Subcutaneous abdominal adipose tissue (tissue), 5 donors: ENCODE measurements around the gene HS1BP3.

ENCODE experiments used
- H3K27ac ChIP-seq: one replicate; pipeline ENCODE4 v1.7.0; 2013; ENCODE audit warnings: low read depth, mild to moderate bottlenecking, inconsistent platforms, low read length, moderate library complexity
- H3K27me3 ChIP-seq, 5 donors: one replicate each; pipeline ENCODE4 v1.7.0; 2013; ENCODE audit warnings: low read length in 5 of 5, inconsistent platforms in 1 of 5; ENCODE audit not compliant: control insufficient read depth in 5 of 5, insufficient read depth in 4 of 5
- H3K36me3 ChIP-seq, 5 donors: one replicate each; pipeline ENCODE4 v1.7.0; 2013; ENCODE audit warnings: low read length in 5 of 5; ENCODE audit not compliant: control insufficient read depth in 5 of 5, insufficient read depth in 5 of 5
- H3K4me1 ChIP-seq, 5 donors: one replicate each; pipeline ENCODE4 v1.7.0; 2013; ENCODE audit warnings: low read length in 5 of 5, mild to moderate bottlenecking in 3 of 5, moderate library complexity in 1 of 5; ENCODE audit not compliant: control insufficient read depth in 5 of 5, insufficient read depth in 5 of 5
- H3K4me3 ChIP-seq, 5 donors: one replicate each; pipeline ENCODE4 v1.7.0; 2013; ENCODE audit warnings: low read length in 5 of 5, low read depth in 1 of 5
- H3K9ac ChIP-seq, 5 donors: one replicate each; pipeline ENCODE4 v1.7.0; 2013; ENCODE audit warnings: low read length in 5 of 5, mild to moderate bottlenecking in 4 of 5, moderate library complexity in 3 of 5
- H3K9me3 ChIP-seq, 5 donors: one replicate each; pipeline ENCODE4 v1.7.0; 2013; ENCODE audit warnings: low read length in 5 of 5; ENCODE audit not compliant: control insufficient read depth in 5 of 5
- donor health status: healthy.
- donor health status: healthy.
- donor health status: healthy.
- donor health status: healthy.
- donor health status: healthy.

Gene HS1BP3

DNA sequence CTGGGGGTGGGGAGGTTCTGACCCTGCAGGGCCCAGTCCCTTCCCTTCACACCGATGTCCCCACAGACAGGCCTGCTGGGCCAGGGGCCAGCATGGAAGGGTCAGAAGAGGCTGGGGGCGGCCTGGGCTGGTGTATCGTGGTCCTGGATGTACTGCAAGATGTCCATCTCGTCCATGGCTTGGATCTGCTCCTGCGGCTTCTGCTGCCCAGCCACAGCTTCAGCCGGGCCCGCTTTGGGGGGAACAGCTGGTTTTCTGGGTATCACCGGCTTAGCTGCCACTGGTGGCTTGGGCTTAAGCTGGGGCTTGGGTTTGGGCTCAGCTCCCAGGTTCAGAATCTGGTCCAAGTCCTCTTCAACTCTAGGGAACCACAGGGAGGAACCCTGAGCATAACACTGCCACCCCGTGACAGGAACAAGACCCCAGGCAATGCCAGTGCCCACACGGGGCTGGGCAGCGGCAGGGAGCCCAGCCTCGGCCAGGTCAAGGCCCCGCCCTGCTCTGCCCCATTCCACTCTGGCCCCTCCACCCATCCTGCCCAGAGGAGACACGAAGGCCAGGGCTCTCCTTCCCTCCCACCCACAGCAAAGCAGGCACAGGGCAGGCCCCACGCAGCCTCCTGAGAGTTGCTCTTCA, 31.9 kb downstream of the HS1BP3 start:
- Histone ChIP-seq H3K36me3 (peaks cover 0 to 45% (median 44%) of the 10 kb centered on the region in 5 donors), H3K9ac (peak overlapping the region in 4 of 5 donors; percentile 62 to 77 (median 70)), H3K4me3 (peak overlapping the region in 1 of 5 donors; percentile 17), H3K27me3 (no peaks in the 10 kb centered on the region), H3K27ac (peak overlapping the region; percentile 99), H3K4me1 (peaks cover 40 to 77% (median 60%) of the 10 kb centered on the region in 5 donors), H3K9me3 (no peaks in the 10 kb centered on the region)

DNA sequence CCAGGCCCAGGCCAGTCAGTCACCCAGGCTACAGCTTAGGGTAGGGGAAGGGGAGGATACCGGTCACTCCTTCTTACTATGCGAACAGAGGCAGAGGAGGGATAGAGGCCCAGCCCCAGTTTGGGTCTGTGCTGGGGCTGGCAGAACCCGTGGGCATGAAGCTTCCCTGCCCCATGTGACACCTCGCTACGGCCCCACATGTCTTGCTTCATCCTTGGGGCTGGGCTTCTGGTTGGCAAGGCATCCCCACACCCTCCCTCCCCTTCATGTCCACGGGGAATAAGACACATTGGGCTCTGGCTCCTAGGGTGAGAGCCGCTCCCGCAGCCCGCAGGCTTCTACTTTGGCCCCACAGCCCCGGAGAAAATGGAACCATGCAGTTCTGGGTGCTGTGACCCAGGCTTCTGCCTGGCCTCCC, 32.4 kb downstream of the HS1BP3 start:
- Histone ChIP-seq H3K27ac (peak overlapping the region; percentile 99), H3K4me3 (peak overlapping the region in 1 of 5 donors; percentile 17), H3K9ac (peak overlapping the region; percentile 62 to 77 (median 69)), H3K4me1 (peaks cover 43 to 81% (median 65%) of the 10 kb centered on the region in 5 donors), H3K36me3 (peaks cover 0 to 40% (median 39%) of the 10 kb centered on the region in 5 donors), H3K9me3 (no peaks in the 10 kb centered on the region), H3K27me3 (no peaks in the 10 kb centered on the region)

DNA sequence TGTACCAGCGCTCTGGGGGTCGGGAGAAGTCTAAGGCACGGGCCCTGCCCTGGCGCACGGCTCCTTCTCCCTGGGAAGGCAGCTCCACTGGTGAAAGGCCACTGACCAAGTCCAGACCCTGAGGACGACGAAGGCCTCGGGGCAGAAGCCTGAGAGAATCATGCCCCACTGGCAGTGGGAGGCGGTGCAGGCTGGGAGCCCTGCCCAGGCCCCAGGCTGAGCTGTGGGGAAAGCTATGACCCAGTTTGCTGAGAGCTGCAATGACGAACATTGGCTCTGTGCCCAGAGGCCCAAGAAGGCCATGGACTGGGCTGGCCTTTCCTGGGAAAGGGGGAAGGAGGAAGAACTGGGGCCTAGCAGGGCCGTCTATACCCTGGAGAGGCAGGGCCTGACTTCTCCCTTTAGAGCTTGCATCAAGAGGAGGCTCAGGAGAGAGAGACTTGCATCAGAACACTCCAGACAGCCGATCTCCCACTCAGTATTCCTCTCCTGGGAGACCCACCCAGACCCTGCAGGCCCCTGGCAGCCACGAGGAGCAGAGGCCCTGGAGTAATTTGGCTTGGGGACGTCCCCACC, 32.9 kb downstream of the HS1BP3 start:
- H3K36me3 ChIP-seq, result peaks cover 0 to 35% (median 35%) of the 10 kb centered on the region in 5 donors
- H3K27ac ChIP-seq, result peak overlapping the region; percentile 99
- H3K27me3 ChIP-seq, result no peaks in the 10 kb centered on the region
- H3K9ac ChIP-seq, result peak overlapping the region; percentile 65 to 77 (median 72)
- H3K4me3 ChIP-seq, result peak overlapping the region in 1 of 5 donors; percentile 17
- H3K9me3 ChIP-seq, result no peaks in the 10 kb centered on the region
- peaks cover 47 to 82% (median 70%) of the 10 kb centered on the region in 5 donors for H3K4me1 ChIP-seq

DNA sequence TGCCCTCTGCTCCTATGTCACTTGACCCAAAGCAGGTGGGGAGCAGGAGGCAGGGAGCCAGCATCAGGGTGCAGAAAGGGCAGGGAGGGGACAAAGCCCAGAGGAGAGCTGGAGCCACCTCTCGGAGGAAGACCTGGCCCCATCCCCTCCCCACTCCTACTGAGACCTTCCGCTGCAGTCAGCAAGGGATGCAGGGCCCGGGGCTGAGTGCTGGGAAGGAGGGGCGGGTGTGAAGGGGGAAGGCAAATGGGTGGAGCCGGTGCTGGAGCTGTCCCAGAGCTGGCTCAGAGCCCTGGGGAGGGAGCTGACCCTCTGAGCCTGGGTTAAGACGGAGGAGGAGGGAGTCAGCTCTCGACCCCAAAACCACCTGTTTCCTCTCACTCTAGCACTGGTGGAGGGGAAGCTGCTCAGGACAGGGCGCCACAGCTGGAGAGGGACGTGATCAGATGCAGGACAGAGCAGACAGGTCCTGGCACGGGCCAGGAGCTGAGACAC, 33.8 kb downstream of the HS1BP3 start:
- no peaks in the 10 kb centered on the region for H3K9me3 ChIP-seq
- H3K4me3 ChIP-seq, result peak overlapping the region in 1 of 5 donors; percentile 12
- H3K4me1 ChIP-seq, result peaks cover 52 to 84% (median 78%) of the 10 kb centered on the region in 5 donors
- H3K9ac ChIP-seq, result peak overlapping the region; percentile 36 to 77 (median 65)
- no peaks in the 10 kb centered on the region for H3K27me3 ChIP-seq
- peak overlapping the region; percentile 99 for H3K27ac ChIP-seq
- H3K36me3 ChIP-seq, result peaks cover 0 to 27% (median 26%) of the 10 kb centered on the region in 5 donors

DNA sequence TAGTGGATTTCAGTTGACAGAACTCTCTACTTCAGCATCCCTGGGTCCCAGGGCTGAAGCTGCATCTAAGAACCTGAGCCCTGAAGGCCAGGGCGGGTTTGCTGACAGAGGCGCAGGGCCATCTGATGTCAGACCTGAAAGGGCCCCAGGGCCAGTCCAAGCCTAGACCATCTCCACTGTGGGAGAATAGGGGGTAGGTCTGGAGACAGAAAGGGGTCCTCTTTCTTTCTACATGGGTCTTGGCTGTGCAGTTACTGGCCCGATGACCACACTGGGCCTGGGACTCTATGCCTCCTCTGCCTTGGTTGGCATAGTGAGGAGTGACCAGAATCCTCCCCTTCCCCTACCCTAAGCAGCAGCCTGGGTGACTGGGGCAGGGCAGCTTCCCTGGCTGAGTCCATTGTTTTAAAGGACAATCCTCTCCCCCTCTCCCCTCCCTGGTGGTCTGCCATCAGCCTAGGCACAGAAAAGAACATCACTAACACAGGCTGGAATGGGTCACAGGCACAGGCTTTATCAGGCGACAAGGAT, 34.5 kb downstream of the HS1BP3 start:
- peak overlapping the region; percentile 99 for H3K27ac ChIP-seq
- H3K4me1 ChIP-seq, result peaks cover 58 to 91% (median 86%) of the 10 kb centered on the region in 5 donors
- peak overlapping the region in 3 of 5 donors; percentile 36 to 72 (median 65) for H3K9ac ChIP-seq
- H3K4me3 ChIP-seq, result peak overlapping the region in 2 of 5 donors; percentile 12 to 23
- no peaks in the 10 kb centered on the region for H3K27me3 ChIP-seq
- no peaks in the 10 kb centered on the region for H3K9me3 ChIP-seq
- peaks cover 0 to 20% (median 19%) of the 10 kb centered on the region in 5 donors for H3K36me3 ChIP-seq

DNA sequence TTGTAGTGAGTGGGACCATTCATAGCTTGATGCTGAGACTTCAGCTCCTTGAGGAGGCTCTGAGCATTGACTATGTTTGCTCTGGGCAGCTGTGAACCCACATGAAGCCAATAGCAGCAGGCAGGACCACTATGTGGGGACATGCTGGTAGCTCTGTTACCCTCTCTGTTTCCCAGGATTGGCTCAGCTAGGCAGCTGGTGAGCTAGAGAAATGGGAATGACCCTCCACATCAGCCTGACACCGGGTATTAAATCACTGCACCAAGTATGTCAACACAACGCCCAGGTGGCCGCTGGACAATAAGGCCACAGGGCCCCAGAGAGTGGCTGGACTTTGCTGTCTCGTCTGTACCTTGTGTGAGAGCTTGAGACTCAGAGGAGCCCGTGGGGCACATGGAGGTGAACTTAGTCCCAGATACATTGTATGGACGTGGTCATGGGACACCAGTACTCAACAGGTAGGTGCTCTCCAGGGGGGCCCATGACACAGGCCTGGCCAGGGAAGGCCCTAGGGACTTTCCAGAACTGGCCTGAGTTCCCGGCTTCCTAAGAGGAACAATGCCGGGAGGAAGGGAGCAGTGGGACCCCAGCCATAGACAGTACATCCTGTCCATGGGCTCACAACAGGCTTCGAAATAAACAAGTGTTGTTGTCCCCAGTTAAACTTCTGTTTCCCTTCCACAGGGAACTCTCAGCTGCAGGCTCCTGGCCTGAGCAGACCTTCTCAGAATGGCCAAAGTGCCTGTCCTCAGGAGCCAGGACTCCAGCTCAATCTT, 35.2 kb downstream of the HS1BP3 start:
- Histone ChIP-seq H3K36me3 (peaks cover 0 to 12% (median 11%) of the 10 kb centered on the region in 5 donors), H3K9me3 (no peaks in the 10 kb centered on the region), H3K4me1 (peaks cover 60 to 99% (median 93%) of the 10 kb centered on the region in 5 donors), H3K27me3 (no peaks in the 10 kb centered on the region), H3K9ac (peak overlapping the region in 4 of 5 donors; percentile 6 to 72 (median 40)), H3K27ac (peak overlapping the region; percentile 99), H3K4me3 (no peak overlapping the region)

DNA sequence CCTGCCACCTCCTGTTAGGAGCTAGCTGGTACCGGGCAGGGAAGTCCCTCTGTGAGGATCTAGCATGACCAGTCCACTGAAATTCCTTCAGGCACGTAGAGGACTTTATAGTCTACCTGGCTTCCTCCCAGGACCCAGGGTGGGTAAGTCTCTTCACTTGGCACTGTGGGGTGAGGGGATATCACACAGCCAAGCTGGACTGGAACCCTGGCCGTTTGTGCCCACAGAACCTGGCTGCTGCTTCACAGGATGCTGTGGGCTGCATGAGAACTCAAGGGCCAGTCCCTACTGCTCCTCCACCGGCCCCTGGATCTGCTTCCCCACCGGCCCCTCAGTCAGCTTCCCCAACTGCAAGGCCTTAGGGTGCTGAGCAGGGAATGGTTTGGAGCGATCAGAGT, 35.8 kb downstream of the HS1BP3 start:
- H3K4me3 ChIP-seq, result no peak overlapping the region
- H3K36me3 ChIP-seq, result peaks cover 0 to 6% (median 5%) of the 10 kb centered on the region in 5 donors
- no peaks in the 10 kb centered on the region for H3K9me3 ChIP-seq
- H3K9ac ChIP-seq, result peak overlapping the region in 3 of 5 donors; percentile 6 to 72 (median 64)
- no peaks in the 10 kb centered on the region for H3K27me3 ChIP-seq
- H3K4me1 ChIP-seq, result peaks cover 60 to 100% (median 99%) of the 10 kb centered on the region in 5 donors
- peak overlapping the region; percentile 99 for H3K27ac ChIP-seq

DNA sequence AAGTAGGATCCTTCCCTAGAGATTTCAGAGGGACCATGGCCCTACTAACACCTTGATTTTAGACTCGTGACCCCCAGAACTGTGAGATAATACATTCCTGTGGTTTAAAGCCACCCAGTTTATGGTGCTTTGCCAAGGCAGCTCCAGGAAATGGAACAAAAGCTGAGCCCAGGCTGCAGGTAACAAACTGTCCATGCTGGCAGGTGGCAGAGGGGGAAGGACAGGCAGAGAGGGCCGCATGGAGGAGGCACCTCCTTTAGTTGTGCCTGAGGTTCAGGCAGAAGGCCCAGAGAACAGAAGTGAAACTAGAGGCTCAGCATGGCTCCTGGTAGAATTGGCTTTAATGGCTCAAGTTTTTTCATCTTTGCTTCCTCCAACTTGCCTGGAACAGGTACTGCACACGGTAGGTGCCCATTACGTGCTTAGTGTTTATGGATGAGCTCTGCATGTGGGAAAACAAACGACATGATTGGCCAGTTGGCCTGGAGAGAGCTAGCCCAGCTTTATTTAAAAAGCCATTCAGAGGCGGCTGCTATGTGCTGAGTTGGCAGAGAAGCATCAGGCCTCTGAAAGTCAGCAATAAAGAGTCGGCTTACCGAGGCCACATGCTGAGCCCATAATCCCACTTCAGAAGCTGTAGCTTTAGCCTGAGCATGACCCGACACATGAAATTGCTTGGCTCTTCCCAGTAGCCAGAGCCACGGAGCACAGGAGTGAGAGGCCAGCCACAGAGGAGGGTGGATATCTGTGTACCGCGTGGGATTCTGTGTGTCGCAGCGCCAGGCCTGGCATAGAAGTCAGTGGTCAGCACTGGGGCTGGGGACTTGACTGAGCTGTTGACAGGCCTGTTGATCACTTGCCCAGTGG, 36.5 kb downstream of the HS1BP3 start:
- Histone ChIP-seq H3K4me1 (peaks cover 60 to 100% (median 100%) of the 10 kb centered on the region in 5 donors), H3K4me3 (no peak overlapping the region), H3K27ac (peak overlapping the region; percentile 99), H3K9me3 (no peaks in the 10 kb centered on the region), H3K27me3 (no peaks in the 10 kb centered on the region), H3K9ac (peak overlapping the region in 4 of 5 donors; percentile 6 to 72 (median 51)), H3K36me3 (peaks cover 0 to 4% (median 3%) of the 10 kb centered on the region in 5 donors)
